ENCODE measurements around the gene MRPL24.

The MRPL24 gene

GRCh38 chr1:156777573-156777972 lies 36.7 kb upstream of the MRPL24 start:
- TF ChIP-seq CTCF (IDR thresholded peaks at IDR 0.05; ENCODE audit: insufficient read depth, low read depth, low read length, missing control alignments), result no peak
- H3K4me3 ChIP-seq (ENCODE audit: low read depth, low read length), result no peak overlapping the region
- DNase-seq (ENCODE audit: low read depth), result no peak

GRCh38 chr1:156776942-156777341 lies 36.1 kb upstream of the MRPL24 start:
- DNase-seq (ENCODE audit: low read depth), result no peak
- H3K4me3 ChIP-seq (ENCODE audit: low read depth, low read length), result no peak overlapping the region
- TF ChIP-seq CTCF (IDR thresholded peaks at IDR 0.05; ENCODE audit: insufficient read depth, low read depth, low read length, missing control alignments), result no peak

- no peak overlapping the region for H3K4me3 ChIP-seq (ENCODE audit: low read depth, low read length)
- no peak for TF ChIP-seq CTCF (IDR thresholded peaks at IDR 0.05; ENCODE audit: insufficient read depth, low read depth, low read length, missing control alignments)
- DNase-seq (ENCODE audit: low read depth), result no peak
These were observed 34.9 kb upstream of the MRPL24 start for GRCh38 chr1:156775799-156776198.

- TF ChIP-seq CTCF (IDR thresholded peaks at IDR 0.05; ENCODE audit: insufficient read depth, low read depth, low read length, missing control alignments), result no peak
- DNase-seq (ENCODE audit: low read depth), result no peak
- no peak overlapping the region for H3K4me3 ChIP-seq (ENCODE audit: low read depth, low read length)
These were observed 32.7 kb upstream of the MRPL24 start for GRCh38 chr1:156773607-156774006.

- no peak overlapping the region for H3K4me3 ChIP-seq (ENCODE audit: low read depth, low read length)
- no peak for DNase-seq (ENCODE audit: low read depth)
- TF ChIP-seq CTCF (IDR thresholded peaks at IDR 0.05; ENCODE audit: insufficient read depth, low read depth, low read length, missing control alignments), result no peak
These were observed 32.0 kb upstream of the MRPL24 start for GRCh38 chr1:156772728-156773497.

GRCh38 chr1:156772222-156772621 lies 31.3 kb upstream of the MRPL24 start:
- no peak overlapping the region for H3K4me3 ChIP-seq (ENCODE audit: low read depth, low read length)
- no peak for TF ChIP-seq CTCF (IDR thresholded peaks at IDR 0.05; ENCODE audit: insufficient read depth, low read depth, low read length, missing control alignments)
- no peak for DNase-seq (ENCODE audit: low read depth)
